GM23338 (cell line): ENCODE results near the gene SIRT2. TPM values are rescaled to one million over a fixed set of nuclear protein-coding genes. Genes with fewer than 3 reads are reported as not detected.

ENCODE experiments used
- ATAC-seq: fragments of 200-7000 bp; cut with Tn5 transposase; 3 replicates; pipeline ENCODE4 v1.9.1; 2020
- DNase-seq: peaks from one replicate; pipeline ENCODE4 v3.0.0-alpha.2; 2015; ENCODE audit warnings: low spot score
- H2AFZ ChIP-seq: fragments of 200-600 bp; sonication (generic); 2 replicates; pipeline ENCODE4 v1.8.0; 2016; ENCODE audit warnings: antibody characterized with exemption, mild to moderate bottlenecking, moderate library complexity
- H3F3A ChIP-seq: fragments of 200-600 bp; sonication (generic); replicated peaks from 2 replicates; pipeline ENCODE4 v1.8.0; 2017; ENCODE audit warnings: antibody characterized with exemption, mixed run types, low read depth
- H3K27ac ChIP-seq: fragments of 200-600 bp; sonication (generic); 2 replicates; pipeline ENCODE4 v1.6.1; 2016; ENCODE audit warnings: low read depth
- H3K27me3 ChIP-seq: fragments of 200-600 bp; sonication (generic); 2 replicates; pipeline ENCODE4 v1.8.0; 2016; ENCODE audit warnings: mild to moderate bottlenecking, mixed run types, moderate library complexity; ENCODE audit not compliant: insufficient read depth
- H3K36me3 ChIP-seq: fragments of 200-600 bp; sonication (generic); 2 replicates; pipeline ENCODE4 v1.8.0; 2016; ENCODE audit warnings: mild to moderate bottlenecking; ENCODE audit not compliant: insufficient read depth
- H3K4me1 ChIP-seq: fragments of 200-600 bp; sonication (generic); 2 replicates; pipeline ENCODE4 v1.8.0; 2016; ENCODE audit warnings: mild to moderate bottlenecking, moderate library complexity; ENCODE audit not compliant: insufficient read depth
- H3K4me2 ChIP-seq: fragments of 200-600 bp; sonication (generic); 2 replicates; pipeline ENCODE4 v1.7.1; 2017; ENCODE audit warnings: mixed run types
- H3K4me3 ChIP-seq: fragments of 200-600 bp; sonication (generic); 2 replicates; pipeline ENCODE4 v1.6.1; 2016; ENCODE audit warnings: mixed run types
- H3K79me2 ChIP-seq: fragments of 200-600 bp; sonication (generic); replicated peaks from 2 replicates; pipeline ENCODE4 v1.8.0; 2017; ENCODE audit warnings: mild to moderate bottlenecking; ENCODE audit not compliant: insufficient read depth
- H3K9me2 ChIP-seq: fragments of 200-600 bp; sonication (generic); 2 replicates; pipeline ENCODE4 v1.8.0; 2017; ENCODE audit not compliant: insufficient read depth
- H4K20me1 ChIP-seq: fragments of 200-600 bp; sonication (generic); replicated peaks from 2 replicates; pipeline ENCODE4 v1.8.0; 2017; ENCODE audit warnings: mild to moderate bottlenecking; ENCODE audit not compliant: insufficient read depth
- H3K27ac Mint-ChIP-seq: 2 replicates; pipeline ENCODE4 v1.8.0; 2020; ENCODE audit warnings: inconsistent platforms, mild to moderate bottlenecking, moderate library complexity, mixed read lengths
- H3K27me3 Mint-ChIP-seq: 3 replicates; pipeline ENCODE4 v1.8.0; 2022; ENCODE audit warnings: low read depth, mild to moderate bottlenecking, moderate library complexity, mixed read lengths, inconsistent platforms; ENCODE audit not compliant: insufficient read depth, poor library complexity
- H3K36me3 Mint-ChIP-seq: 3 replicates; pipeline ENCODE4 v1.8.0; 2021; ENCODE audit warnings: low read depth, mild to moderate bottlenecking, inconsistent platforms, moderate library complexity, mixed read lengths
- H3K4me1 Mint-ChIP-seq: 3 replicates; pipeline ENCODE4 v1.8.0; 2020; ENCODE audit warnings: mild to moderate bottlenecking, inconsistent platforms, mixed read lengths
- H3K4me3 Mint-ChIP-seq: 3 replicates; pipeline ENCODE4 v1.8.0; 2021; ENCODE audit warnings: moderate library complexity, mild to moderate bottlenecking, inconsistent platforms, mixed read lengths
- H3K9me3 Mint-ChIP-seq: 3 replicates; pipeline ENCODE4 v1.8.0; 2020; ENCODE audit warnings: moderate library complexity, mild to moderate bottlenecking, inconsistent platforms, mixed read lengths
- CREB1 ChIP-seq: fragments of 250-450 bp; sonication (Bioruptor Pico); IDR thresholded peaks from 2 replicates; pipeline ENCODE4 v1.5.0; 2020; ENCODE audit warnings: low read depth, mild to moderate bottlenecking, moderate library complexity
- ETS1 ChIP-seq: IDR thresholded peaks from 2 replicates; pipeline ENCODE4 v1.6.1; 2016; ENCODE audit warnings: antibody characterized with exemption
- EZH2 ChIP-seq: fragments of 200-600 bp; sonication (generic); IDR thresholded peaks from one replicate; pipeline ENCODE4 v1.8.0; 2017; ENCODE audit warnings: antibody characterized with exemption, mild to moderate bottlenecking, low read depth; ENCODE audit not compliant: unreplicated experiment
- EZH2phosphoT487 ChIP-seq: fragments of 200-600 bp; sonication (generic); IDR thresholded peaks from one replicate; pipeline ENCODE4 v1.8.1; 2018; ENCODE audit warnings: antibody characterized with exemption; ENCODE audit not compliant: unreplicated experiment
- JUNB ChIP-seq: IDR thresholded peaks from one replicate; pipeline ENCODE4 v1.6.1; 2016; ENCODE audit warnings: antibody characterized with exemption; ENCODE audit not compliant: unreplicated experiment
- NANOG ChIP-seq: IDR thresholded peaks from 2 replicates; pipeline ENCODE4 v1.6.1; 2016; ENCODE audit warnings: antibody characterized with exemption, borderline replicate concordance
- POLR2AphosphoS5 ChIP-seq: IDR thresholded peaks from 2 replicates; pipeline ENCODE4 v1.6.1; 2016; ENCODE audit warnings: antibody characterized with exemption, low read depth
- STAT1 ChIP-seq: IDR thresholded peaks from one replicate; pipeline ENCODE4 v1.6.1; 2016; ENCODE audit warnings: antibody characterized with exemption; ENCODE audit not compliant: unreplicated experiment
- ZNF114 ChIP-seq: fragments of 250-450 bp; sonication (Bioruptor Pico); IDR thresholded peaks from 2 replicates; pipeline ENCODE4 v1.5.0; 2020; ENCODE audit warnings: mild to moderate bottlenecking, moderate library complexity
- ZNF331 ChIP-seq: fragments of 250-450 bp; sonication (Bioruptor Pico); IDR thresholded peaks from 2 replicates; pipeline ENCODE4 v1.5.0; 2020; ENCODE audit warnings: low read depth, mild to moderate bottlenecking, moderate library complexity
- ZNF462 ChIP-seq: fragments of 250-450 bp; sonication (Bioruptor Pico); IDR thresholded peaks from 2 replicates; pipeline ENCODE4 v1.5.0; 2020; ENCODE audit warnings: mild to moderate bottlenecking, moderate library complexity
- polyA plus RNA-seq: library from polyadenylated mRNA; unstranded; fragments of >200 nt; fragmentation: Nextera tagmentation; extraction: Ambion mirVana; gene quantifications from 2 replicates; pipeline ENCODE4 v1.2.1, GENCODE V29; 2016
- total RNA-seq: library from RNA; depleted of rRNA; stranded (reverse); fragments of >200 nt; shearing (Covaris generic); gene quantifications from 2 replicates; pipeline ENCODE4 v1.2.3, GENCODE V29; 2014
- TF ChIP-seq, protein P1 (sequence below), 2 experiments: fragments of 200-600 bp in 1 of 2; sonication (generic) in 1 of 2; conservative IDR thresholded peaks; 2 replicates each; pipeline versions ENCODE4 v1.5.1 to v1.6.1; 2016 to 2017; ENCODE audit warnings: antibody characterized with exemption in 2 of 2, low read depth in 2 of 2, mild to moderate bottlenecking in 2 of 2, moderate library complexity in 1 of 2
- TF ChIP-seq, protein P2 (sequence below): IDR thresholded peaks from one replicate; pipeline ENCODE4 v1.6.1; 2018; ENCODE audit warnings: antibody characterized with exemption; ENCODE audit not compliant: unreplicated experiment

SIRT2 gene
- total and polyA plus RNA-seq, 2 experiments from 2014 or later: 2.7 to 8.4 TPM

DNA sequence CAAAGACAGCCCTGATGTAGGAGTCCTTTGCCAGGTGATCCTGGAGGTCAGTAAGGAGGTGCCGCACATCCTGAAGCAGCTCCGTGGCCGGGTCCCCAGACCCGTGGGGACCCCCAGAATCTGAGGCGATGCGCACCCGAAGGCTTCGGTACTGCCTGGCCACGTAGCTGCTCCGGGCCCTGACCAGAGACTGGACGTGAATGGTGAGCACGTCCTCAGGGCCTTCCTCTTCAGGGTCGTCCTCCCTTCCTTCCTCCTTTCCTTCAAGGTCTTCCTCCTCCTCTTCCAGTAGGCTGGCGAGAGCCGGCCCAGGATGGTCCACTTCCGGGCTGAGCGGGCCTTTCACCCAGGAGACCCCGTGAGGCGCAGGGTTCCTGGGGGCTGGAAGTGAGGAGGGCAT, 28.8 kb downstream of the SIRT2 start:
- H3K36me3 ChIP-seq: no peaks in the 10 kb centered on the region
- H3K9me2 ChIP-seq: no peaks in the 10 kb centered on the region
- peak overlapping the region; percentile 81; the same call in 1 of the 2 replicates for H3K4me3 ChIP-seq
- DNase-seq (no peak), ATAC-seq (no peak)
- no peaks in the 10 kb centered on the region for H3K79me2 ChIP-seq
- H2AFZ ChIP-seq: no peak overlapping the region; the same call in 1 of the 2 replicates
- Mint-ChIP-seq H3K4me3 (peak overlapping the region; percentile 72), H3K36me3 (no peaks in the 10 kb centered on the region), H3K27ac (no peak overlapping the region), H3K4me1 (peaks cover 8% of the 10 kb centered on the region; the same call in 2 of the 3 replicates), H3K27me3 (peaks cover 10% of the 10 kb centered on the region), H3K9me3 (no peaks in the 10 kb centered on the region; the same call in 2 of the 3 replicates)
- H3F3A ChIP-seq: peaks cover 10% of the 10 kb centered on the region; the same call in 1 of the 2 replicates
- no peaks in the 10 kb centered on the region for H4K20me1 ChIP-seq
- H3K27ac ChIP-seq: no peak overlapping the region
- H3K4me1 ChIP-seq: no peaks in the 10 kb centered on the region
- H3K4me2 ChIP-seq: peak overlapping the region; percentile 91
- peaks cover 19% of the 10 kb centered on the region for H3K27me3 ChIP-seq
- TF ChIP-seq CREB1 (CRISPR knock-in tag): no peak
- no peak for TF ChIP-seq ZNF462
- TF ChIP-seq ZNF114: no peak
- TF ChIP-seq EZH2: no peak
- no peak for TF ChIP-seq ETS1
- no peak for TF ChIP-seq EZH2phosphoT487
- no peak for TF ChIP-seq NANOG
- no peak for TF ChIP-seq STAT1
- no peak for TF ChIP-seq JUNB
- TF ChIP-seq, protein P1, sequence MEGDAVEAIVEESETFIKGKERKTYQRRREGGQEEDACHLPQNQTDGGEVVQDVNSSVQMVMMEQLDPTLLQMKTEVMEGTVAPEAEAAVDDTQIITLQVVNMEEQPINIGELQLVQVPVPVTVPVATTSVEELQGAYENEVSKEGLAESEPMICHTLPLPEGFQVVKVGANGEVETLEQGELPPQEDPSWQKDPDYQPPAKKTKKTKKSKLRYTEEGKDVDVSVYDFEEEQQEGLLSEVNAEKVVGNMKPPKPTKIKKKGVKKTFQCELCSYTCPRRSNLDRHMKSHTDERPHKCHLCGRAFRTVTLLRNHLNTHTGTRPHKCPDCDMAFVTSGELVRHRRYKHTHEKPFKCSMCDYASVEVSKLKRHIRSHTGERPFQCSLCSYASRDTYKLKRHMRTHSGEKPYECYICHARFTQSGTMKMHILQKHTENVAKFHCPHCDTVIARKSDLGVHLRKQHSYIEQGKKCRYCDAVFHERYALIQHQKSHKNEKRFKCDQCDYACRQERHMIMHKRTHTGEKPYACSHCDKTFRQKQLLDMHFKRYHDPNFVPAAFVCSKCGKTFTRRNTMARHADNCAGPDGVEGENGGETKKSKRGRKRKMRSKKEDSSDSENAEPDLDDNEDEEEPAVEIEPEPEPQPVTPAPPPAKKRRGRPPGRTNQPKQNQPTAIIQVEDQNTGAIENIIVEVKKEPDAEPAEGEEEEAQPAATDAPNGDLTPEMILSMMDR (conservative IDR thresholded peaks at IDR 0.05; ENCODE audit: low read depth in 2 of 2): no peak
- TF ChIP-seq POLR2AphosphoS5: no peak
- no peak for TF ChIP-seq ZNF331 (CRISPR knock-in tag)
- TF ChIP-seq, protein P2, sequence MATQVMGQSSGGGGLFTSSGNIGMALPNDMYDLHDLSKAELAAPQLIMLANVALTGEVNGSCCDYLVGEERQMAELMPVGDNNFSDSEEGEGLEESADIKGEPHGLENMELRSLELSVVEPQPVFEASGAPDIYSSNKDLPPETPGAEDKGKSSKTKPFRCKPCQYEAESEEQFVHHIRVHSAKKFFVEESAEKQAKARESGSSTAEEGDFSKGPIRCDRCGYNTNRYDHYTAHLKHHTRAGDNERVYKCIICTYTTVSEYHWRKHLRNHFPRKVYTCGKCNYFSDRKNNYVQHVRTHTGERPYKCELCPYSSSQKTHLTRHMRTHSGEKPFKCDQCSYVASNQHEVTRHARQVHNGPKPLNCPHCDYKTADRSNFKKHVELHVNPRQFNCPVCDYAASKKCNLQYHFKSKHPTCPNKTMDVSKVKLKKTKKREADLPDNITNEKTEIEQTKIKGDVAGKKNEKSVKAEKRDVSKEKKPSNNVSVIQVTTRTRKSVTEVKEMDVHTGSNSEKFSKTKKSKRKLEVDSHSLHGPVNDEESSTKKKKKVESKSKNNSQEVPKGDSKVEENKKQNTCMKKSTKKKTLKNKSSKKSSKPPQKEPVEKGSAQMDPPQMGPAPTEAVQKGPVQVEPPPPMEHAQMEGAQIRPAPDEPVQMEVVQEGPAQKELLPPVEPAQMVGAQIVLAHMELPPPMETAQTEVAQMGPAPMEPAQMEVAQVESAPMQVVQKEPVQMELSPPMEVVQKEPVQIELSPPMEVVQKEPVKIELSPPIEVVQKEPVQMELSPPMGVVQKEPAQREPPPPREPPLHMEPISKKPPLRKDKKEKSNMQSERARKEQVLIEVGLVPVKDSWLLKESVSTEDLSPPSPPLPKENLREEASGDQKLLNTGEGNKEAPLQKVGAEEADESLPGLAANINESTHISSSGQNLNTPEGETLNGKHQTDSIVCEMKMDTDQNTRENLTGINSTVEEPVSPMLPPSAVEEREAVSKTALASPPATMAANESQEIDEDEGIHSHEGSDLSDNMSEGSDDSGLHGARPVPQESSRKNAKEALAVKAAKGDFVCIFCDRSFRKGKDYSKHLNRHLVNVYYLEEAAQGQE: no peak
